ENCODE results near the gene SLC28A1. TPM values are rescaled to one million over a fixed set of nuclear protein-coding genes. Genes with fewer than 3 reads are reported as not detected.

Gene SLC28A1
- total and polyA plus RNA-seq, 2 experiments from 2014 or later = 2.5 to 3.0 TPM

GRCh38 chr15:84973492-84974460, 89.3 kb downstream of the SLC28A1 start:
- Histone ChIP-seq H3K36me3 (replicated peaks; ENCODE audit: insufficient read depth, low read depth) (no peaks in the 10 kb centered on the region), H3K4me1 (ENCODE audit: insufficient read depth) (no peaks in the 10 kb centered on the region), H3K27ac (no peak overlapping the region), H3K4me2 (no peak overlapping the region), H3K9me2 (replicated peaks; ENCODE audit: insufficient read depth) (no peaks in the 10 kb centered on the region), H3K9me3 (ENCODE audit: low read depth) (no peaks in the 10 kb centered on the region), H2AFZ (no peak overlapping the region), H3K4me3 (no peak overlapping the region), H4K20me1 (ENCODE audit: insufficient read depth, poor library complexity, severe bottlenecking) (no peaks in the 10 kb centered on the region), H3K79me2 (no peaks in the 10 kb centered on the region), H3K27me3 (no peaks in the 10 kb centered on the region)
- DNase-seq (ENCODE audit: low spot score) = no peak
- TF ChIP-seq EZH2 (IDR thresholded peaks at IDR 0.05; ENCODE audit: borderline replicate concordance) = no peak
- TF ChIP-seq CTCF (IDR thresholded peaks at IDR 0.05; ENCODE audit: poor library complexity) = no peak
- TF ChIP-seq EZH2phosphoT487 (IDR thresholded peaks at IDR 0.05; ENCODE audit: low read depth, severe bottlenecking, unreplicated experiment) = no peak
- 90% methylated on average over 16 of the region's 16 CpGs for WGBS (ENCODE audit: low lambda C conversion rate, missing lambda C conversion rate)

- Histone ChIP-seq H3K27ac (no peak overlapping the region), H3K9me2 (replicated peaks; ENCODE audit: insufficient read depth) (no peaks in the 10 kb centered on the region), H3K9me3 (ENCODE audit: low read depth) (no peaks in the 10 kb centered on the region), H4K20me1 (ENCODE audit: insufficient read depth, poor library complexity, severe bottlenecking) (no peaks in the 10 kb centered on the region), H3K4me3 (no peak overlapping the region), H3K4me1 (ENCODE audit: insufficient read depth) (no peaks in the 10 kb centered on the region), H3K27me3 (no peaks in the 10 kb centered on the region), H2AFZ (no peak overlapping the region), H3K79me2 (no peaks in the 10 kb centered on the region), H3K36me3 (replicated peaks; ENCODE audit: insufficient read depth, low read depth) (no peaks in the 10 kb centered on the region), H3K4me2 (no peak overlapping the region)
- DNase-seq (ENCODE audit: low spot score) = no peak
- WGBS (ENCODE audit: low lambda C conversion rate, missing lambda C conversion rate) = 84% methylated on average over 5 of the region's 5 CpGs
- TF ChIP-seq CTCF (IDR thresholded peaks at IDR 0.05; ENCODE audit: poor library complexity) = no peak
- no peak for TF ChIP-seq EZH2 (IDR thresholded peaks at IDR 0.05; ENCODE audit: borderline replicate concordance)
- no peak for TF ChIP-seq EZH2phosphoT487 (IDR thresholded peaks at IDR 0.05; ENCODE audit: low read depth, severe bottlenecking, unreplicated experiment)
Measured at GRCh38 chr15:84975871-84976351, 91.4 kb downstream of the SLC28A1 start.

GRCh38 chr15:84976746-84977345, 92.4 kb downstream of the SLC28A1 start:
- DNase-seq (ENCODE audit: low spot score) = no peak
- Histone ChIP-seq H3K4me1 (ENCODE audit: insufficient read depth) (no peaks in the 10 kb centered on the region), H4K20me1 (ENCODE audit: insufficient read depth, poor library complexity, severe bottlenecking) (no peaks in the 10 kb centered on the region), H3K9me3 (ENCODE audit: low read depth) (no peaks in the 10 kb centered on the region), H3K27ac (no peak overlapping the region), H3K9me2 (replicated peaks; ENCODE audit: insufficient read depth) (no peaks in the 10 kb centered on the region), H2AFZ (no peak overlapping the region), H3K4me2 (no peak overlapping the region), H3K27me3 (no peaks in the 10 kb centered on the region), H3K79me2 (no peaks in the 10 kb centered on the region), H3K4me3 (no peak overlapping the region), H3K36me3 (replicated peaks; ENCODE audit: insufficient read depth, low read depth) (no peaks in the 10 kb centered on the region)
- WGBS (ENCODE audit: low lambda C conversion rate, missing lambda C conversion rate) = 95% methylated on average over 10 of the region's 10 CpGs
- TF ChIP-seq EZH2 (IDR thresholded peaks at IDR 0.05; ENCODE audit: borderline replicate concordance) (no peak), EZH2phosphoT487 (IDR thresholded peaks at IDR 0.05; ENCODE audit: low read depth, severe bottlenecking, unreplicated experiment) (no peak), CTCF (IDR thresholded peaks at IDR 0.05; ENCODE audit: poor library complexity) (no peak)

Data from hepatocyte (in vitro differentiated cells).